ENCODE results near the gene NMU. TPM values are rescaled to one million over a fixed set of nuclear protein-coding genes. Genes with fewer than 3 reads are reported as not detected.

NMU gene
- total RNA-seq, 6 experiments from 2014 or later: not detected

GRCh38 chr4:55663145-55663544, 27.0 kb upstream of the NMU start:
- Mint-ChIP-seq H3K4me3 (no peak overlapping the region), H3K36me3 (ENCODE audit: low read depth) (no peaks in the 10 kb centered on the region), H3K27ac (no peak overlapping the region), H3K27me3 (ENCODE audit: insufficient read depth) (peaks cover 4% of the 10 kb centered on the region; the same call in 1 of the 2 replicates), H3K4me1 (ENCODE audit: low read depth) (no peaks in the 10 kb centered on the region), H3K9me3 (no peaks in the 10 kb centered on the region)
- TF ChIP-seq CTCF (IDR thresholded peaks at IDR 0.05): no peak
- no peak for DNase-seq

- no peaks in the 10 kb centered on the region for H3K36me3 Mint-ChIP-seq (ENCODE audit: low read depth)
- no peaks in the 10 kb centered on the region for H3K27me3 Mint-ChIP-seq (ENCODE audit: insufficient read depth)
- no peak for DNase-seq
- no peak overlapping the region for H3K4me3 Mint-ChIP-seq
- no peak for TF ChIP-seq CTCF (IDR thresholded peaks at IDR 0.05)
- H3K27ac Mint-ChIP-seq: no peak overlapping the region
- H3K4me1 Mint-ChIP-seq (ENCODE audit: low read depth): no peaks in the 10 kb centered on the region
- H3K9me3 Mint-ChIP-seq: no peaks in the 10 kb centered on the region
Observed at GRCh38 chr4:55661398-55662056, 25.4 kb upstream of the NMU start.

- Mint-ChIP-seq H3K9me3 (no peaks in the 10 kb centered on the region), H3K27ac (no peak overlapping the region), H3K4me3 (no peak overlapping the region), H3K4me1 (ENCODE audit: low read depth) (no peaks in the 10 kb centered on the region), H3K36me3 (ENCODE audit: low read depth) (no peaks in the 10 kb centered on the region), H3K27me3 (ENCODE audit: insufficient read depth) (no peaks in the 10 kb centered on the region; the same call in 1 of the 2 replicates)
- no peak for DNase-seq
- TF ChIP-seq CTCF (IDR thresholded peaks at IDR 0.05): no peak
Observed at GRCh38 chr4:55658657-55659056, 22.6 kb upstream of the NMU start.

GRCh38 chr4:55654131-55654530, 18.0 kb upstream of the NMU start:
- Mint-ChIP-seq H3K27me3 (ENCODE audit: insufficient read depth) (no peaks in the 10 kb centered on the region; the same call in 1 of the 2 replicates), H3K9me3 (no peaks in the 10 kb centered on the region), H3K4me1 (ENCODE audit: low read depth) (no peaks in the 10 kb centered on the region), H3K27ac (no peak overlapping the region), H3K36me3 (ENCODE audit: low read depth) (no peaks in the 10 kb centered on the region), H3K4me3 (no peak overlapping the region)
- DNase-seq: no peak
- TF ChIP-seq CTCF (IDR thresholded peaks at IDR 0.05): no peak

- no peak for TF ChIP-seq CTCF (IDR thresholded peaks at IDR 0.05)
- Mint-ChIP-seq H3K4me1 (ENCODE audit: low read depth) (no peaks in the 10 kb centered on the region), H3K27ac (no peak overlapping the region), H3K27me3 (ENCODE audit: insufficient read depth) (no peaks in the 10 kb centered on the region; the same call in 1 of the 2 replicates), H3K36me3 (ENCODE audit: low read depth) (no peaks in the 10 kb centered on the region), H3K4me3 (no peak overlapping the region), H3K9me3 (no peaks in the 10 kb centered on the region)
- no peak for DNase-seq
Observed at GRCh38 chr4:55650483-55650882, 14.4 kb upstream of the NMU start.
